ENCODE data around the gene PRRT4.

PRRT4 gene

GRCh38 chr7:128394904-128395496, 33.5 kb upstream of the PRRT4 start:
- H3K4me1 ChIP-seq (ENCODE audit: control insufficient read depth, insufficient read depth, low read length), result no peaks in the 10 kb centered on the region
- H3K4me3 ChIP-seq (ENCODE audit: low read length in 2 of 2), result no peak overlapping the region
- H3K27ac ChIP-seq (ENCODE audit: low read length), result no peak overlapping the region
- H3K27me3 ChIP-seq (ENCODE audit: control insufficient read depth in 1 of 2, insufficient read depth in 2 of 2, low read length in 2 of 2), result no peaks in the 10 kb centered on the region
- peaks cover 40 to 48% of the 10 kb centered on the region in 2 donors for H3K36me3 ChIP-seq (ENCODE audit: control insufficient read depth in 2 of 2, insufficient read depth in 2 of 2, low read length in 2 of 2)
- no peaks in the 10 kb centered on the region for H3K9me3 ChIP-seq (ENCODE audit: control insufficient read depth in 2 of 2, low read length in 2 of 2)
- no peak overlapping the region for H3K9ac ChIP-seq (ENCODE audit: low read length in 2 of 2)

GRCh38 chr7:128393526-128394330, 32.2 kb upstream of the PRRT4 start:
- Histone ChIP-seq H3K9me3 (ENCODE audit: control insufficient read depth in 2 of 2, low read length in 2 of 2) (no peaks in the 10 kb centered on the region), H3K27me3 (ENCODE audit: control insufficient read depth in 1 of 2, insufficient read depth in 2 of 2, low read length in 2 of 2) (no peaks in the 10 kb centered on the region), H3K9ac (ENCODE audit: low read length in 2 of 2) (no peak overlapping the region), H3K36me3 (ENCODE audit: control insufficient read depth in 2 of 2, insufficient read depth in 2 of 2, low read length in 2 of 2) (peaks cover 40 to 44% of the 10 kb centered on the region in 2 donors), H3K4me3 (ENCODE audit: low read length in 2 of 2) (no peak overlapping the region), H3K4me1 (ENCODE audit: control insufficient read depth, insufficient read depth, low read length) (no peaks in the 10 kb centered on the region), H3K27ac (ENCODE audit: low read length) (no peak overlapping the region)

- no peak overlapping the region for H3K27ac ChIP-seq (ENCODE audit: low read length)
- peaks cover 0 to 4% of the 10 kb centered on the region in 2 donors for H3K27me3 ChIP-seq (ENCODE audit: control insufficient read depth in 1 of 2, insufficient read depth in 2 of 2, low read length in 2 of 2)
- peaks cover 3% of the 10 kb centered on the region for H3K4me1 ChIP-seq (ENCODE audit: control insufficient read depth, insufficient read depth, low read length)
- no peaks in the 10 kb centered on the region for H3K9me3 ChIP-seq (ENCODE audit: control insufficient read depth in 2 of 2, low read length in 2 of 2)
- no peak overlapping the region for H3K9ac ChIP-seq (ENCODE audit: low read length in 2 of 2)
- no peak overlapping the region for H3K4me3 ChIP-seq (ENCODE audit: low read length in 2 of 2)
- peaks cover 33 to 35% of the 10 kb centered on the region in 2 donors for H3K36me3 ChIP-seq (ENCODE audit: control insufficient read depth in 2 of 2, insufficient read depth in 2 of 2, low read length in 2 of 2)
Measured at GRCh38 chr7:128392446-128393327, 31.2 kb upstream of the PRRT4 start.

GRCh38 chr7:128391805-128392204, 30.3 kb upstream of the PRRT4 start:
- no peak overlapping the region for H3K9ac ChIP-seq (ENCODE audit: low read length in 2 of 2)
- no peak overlapping the region for H3K4me3 ChIP-seq (ENCODE audit: low read length in 2 of 2)
- peaks cover 10% of the 10 kb centered on the region for H3K4me1 ChIP-seq (ENCODE audit: control insufficient read depth, insufficient read depth, low read length)
- peaks cover 0 to 4% of the 10 kb centered on the region in 2 donors for H3K27me3 ChIP-seq (ENCODE audit: control insufficient read depth in 1 of 2, insufficient read depth in 2 of 2, low read length in 2 of 2)
- peaks cover 25 to 28% of the 10 kb centered on the region in 2 donors for H3K36me3 ChIP-seq (ENCODE audit: control insufficient read depth in 2 of 2, insufficient read depth in 2 of 2, low read length in 2 of 2)
- H3K9me3 ChIP-seq (ENCODE audit: control insufficient read depth in 2 of 2, low read length in 2 of 2), result no peaks in the 10 kb centered on the region
- H3K27ac ChIP-seq (ENCODE audit: low read length), result no peak overlapping the region

GRCh38 chr7:128390871-128391565, 29.5 kb upstream of the PRRT4 start:
- no peak overlapping the region for H3K4me3 ChIP-seq (ENCODE audit: low read length in 2 of 2)
- peaks cover 0 to 4% of the 10 kb centered on the region in 2 donors for H3K27me3 ChIP-seq (ENCODE audit: control insufficient read depth in 1 of 2, insufficient read depth in 2 of 2, low read length in 2 of 2)
- H3K9me3 ChIP-seq (ENCODE audit: control insufficient read depth in 2 of 2, low read length in 2 of 2), result no peaks in the 10 kb centered on the region
- H3K4me1 ChIP-seq (ENCODE audit: control insufficient read depth, insufficient read depth, low read length), result peaks cover 10% of the 10 kb centered on the region
- no peak overlapping the region for H3K9ac ChIP-seq (ENCODE audit: low read length in 2 of 2)
- H3K27ac ChIP-seq (ENCODE audit: low read length), result no peak overlapping the region
- H3K36me3 ChIP-seq (ENCODE audit: control insufficient read depth in 2 of 2, insufficient read depth in 2 of 2, low read length in 2 of 2), result peaks cover 20 to 21% of the 10 kb centered on the region in 2 donors

- no peak overlapping the region for H3K9ac ChIP-seq (ENCODE audit: low read length in 2 of 2)
- no peak overlapping the region for H3K27ac ChIP-seq (ENCODE audit: low read length)
- peaks cover 0 to 4% of the 10 kb centered on the region in 2 donors for H3K27me3 ChIP-seq (ENCODE audit: control insufficient read depth in 1 of 2, insufficient read depth in 2 of 2, low read length in 2 of 2)
- no peak overlapping the region for H3K4me3 ChIP-seq (ENCODE audit: low read length in 2 of 2)
- no peaks in the 10 kb centered on the region for H3K9me3 ChIP-seq (ENCODE audit: control insufficient read depth in 2 of 2, low read length in 2 of 2)
- peaks cover 8 to 10% of the 10 kb centered on the region in 2 donors for H3K36me3 ChIP-seq (ENCODE audit: control insufficient read depth in 2 of 2, insufficient read depth in 2 of 2, low read length in 2 of 2)
- H3K4me1 ChIP-seq (ENCODE audit: control insufficient read depth, insufficient read depth, low read length), result peaks cover 10% of the 10 kb centered on the region
Measured at GRCh38 chr7:128389618-128390329, 28.3 kb upstream of the PRRT4 start.

- H3K9ac ChIP-seq (ENCODE audit: low read length in 2 of 2), result no peak overlapping the region
- H3K27ac ChIP-seq (ENCODE audit: low read length), result no peak overlapping the region
- peaks cover 10% of the 10 kb centered on the region for H3K4me1 ChIP-seq (ENCODE audit: control insufficient read depth, insufficient read depth, low read length)
- peaks cover 0 to 4% of the 10 kb centered on the region in 2 donors for H3K27me3 ChIP-seq (ENCODE audit: control insufficient read depth in 1 of 2, insufficient read depth in 2 of 2, low read length in 2 of 2)
- H3K4me3 ChIP-seq (ENCODE audit: low read length in 2 of 2), result no peak overlapping the region
- no peaks in the 10 kb centered on the region for H3K9me3 ChIP-seq (ENCODE audit: control insufficient read depth in 2 of 2, low read length in 2 of 2)
- peaks cover 3 to 8% of the 10 kb centered on the region in 2 donors for H3K36me3 ChIP-seq (ENCODE audit: control insufficient read depth in 2 of 2, insufficient read depth in 2 of 2, low read length in 2 of 2)
Measured at GRCh38 chr7:128389085-128389617, 27.7 kb upstream of the PRRT4 start.

- Histone ChIP-seq H3K4me3 (ENCODE audit: low read length in 2 of 2) (no peak overlapping the region), H3K9me3 (ENCODE audit: control insufficient read depth in 2 of 2, low read length in 2 of 2) (no peaks in the 10 kb centered on the region), H3K27me3 (ENCODE audit: control insufficient read depth in 1 of 2, insufficient read depth in 2 of 2, low read length in 2 of 2) (peaks cover 0 to 4% of the 10 kb centered on the region in 2 donors)
Measured at GRCh38 chr7:128388145-128388485, 26.6 kb upstream of the PRRT4 start.

GRCh38 chr7:128387216-128388144, 26.0 kb upstream of the PRRT4 start:
- Histone ChIP-seq H3K9me3 (ENCODE audit: control insufficient read depth in 2 of 2, low read length in 2 of 2) (no peaks in the 10 kb centered on the region), H3K36me3 (ENCODE audit: control insufficient read depth in 2 of 2, insufficient read depth in 2 of 2, low read length in 2 of 2) (no peaks in the 10 kb centered on the region), H3K4me1 (ENCODE audit: control insufficient read depth, insufficient read depth, low read length) (peaks cover 10% of the 10 kb centered on the region), H3K9ac (ENCODE audit: low read length in 2 of 2) (peak overlapping the region in 1 of 2 donors; percentile 58), H3K27me3 (ENCODE audit: control insufficient read depth in 1 of 2, insufficient read depth in 2 of 2, low read length in 2 of 2) (peaks cover 0 to 4% of the 10 kb centered on the region in 2 donors), H3K4me3 (ENCODE audit: low read length in 2 of 2) (peak overlapping the region in 1 of 2 donors; percentile 35), H3K27ac (ENCODE audit: low read length) (no peak overlapping the region)

More at GRCh38 chr7:128388145-128388485, 26.6 kb upstream of the PRRT4 start:
- H3K4me1 ChIP-seq (ENCODE audit: control insufficient read depth, insufficient read depth, low read length), result peaks cover 10% of the 10 kb centered on the region
- peak overlapping the region in 1 of 2 donors; percentile 58 for H3K9ac ChIP-seq (ENCODE audit: low read length in 2 of 2)
- peaks cover 0 to 3% of the 10 kb centered on the region in 2 donors for H3K36me3 ChIP-seq (ENCODE audit: control insufficient read depth in 2 of 2, insufficient read depth in 2 of 2, low read length in 2 of 2)
- H3K27ac ChIP-seq (ENCODE audit: low read length), result no peak overlapping the region

All from stomach smooth muscle (tissue), 2 donors.